ENCODE measurements around the gene HIPK2. TPM values are rescaled to one million over a fixed set of nuclear protein-coding genes. Genes with fewer than 3 reads are reported as not detected.

HIPK2 gene
- total RNA-seq, 4 donors from 2014 or later: 16.6 to 60.2 (median 35.1) TPM

DNA sequence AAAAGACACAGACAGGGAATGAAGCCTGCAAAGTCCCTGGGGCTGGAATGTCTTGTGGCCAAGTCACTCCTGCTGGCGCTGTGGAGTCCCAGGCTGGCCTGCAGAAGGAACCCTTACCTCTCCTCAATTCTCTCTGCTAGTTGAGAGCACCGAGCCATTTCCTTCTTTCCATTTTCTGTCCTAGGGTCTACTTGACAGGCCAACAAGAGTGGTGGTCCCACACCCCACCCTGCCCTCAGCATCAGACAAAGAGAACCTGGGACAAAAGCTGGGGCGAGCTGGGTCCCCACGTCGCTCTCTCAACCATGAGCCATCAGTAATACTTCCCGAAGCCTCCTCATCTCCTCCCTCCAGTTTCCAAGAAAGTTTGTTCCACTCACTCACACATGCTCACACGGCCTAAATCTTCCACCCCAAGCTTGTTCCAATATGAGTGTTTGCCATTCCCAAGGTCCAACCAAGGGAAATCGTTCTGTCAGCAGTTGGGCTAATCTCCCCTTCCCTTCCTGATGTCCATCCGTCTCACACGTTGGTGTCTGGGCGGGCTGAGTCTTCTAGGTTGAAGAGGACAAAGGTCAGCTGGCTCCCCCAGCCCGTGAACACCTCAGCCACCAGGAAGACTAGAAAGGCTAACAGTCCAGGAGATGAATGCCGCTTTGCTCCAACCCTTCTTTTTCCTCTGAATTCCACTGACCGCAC is 210.0 kb downstream of the HIPK2 start:
- no peaks in the 10 kb centered on the region for H3K27me3 ChIP-seq
- H3K36me3 ChIP-seq: peaks cover 0 to 24% (median 0%) of the 10 kb centered on the region in 3 donors
- no peak overlapping the region for H3K27ac ChIP-seq
- H3K4me1 ChIP-seq: no peaks in the 10 kb centered on the region
- TF ChIP-seq, protein P1, sequence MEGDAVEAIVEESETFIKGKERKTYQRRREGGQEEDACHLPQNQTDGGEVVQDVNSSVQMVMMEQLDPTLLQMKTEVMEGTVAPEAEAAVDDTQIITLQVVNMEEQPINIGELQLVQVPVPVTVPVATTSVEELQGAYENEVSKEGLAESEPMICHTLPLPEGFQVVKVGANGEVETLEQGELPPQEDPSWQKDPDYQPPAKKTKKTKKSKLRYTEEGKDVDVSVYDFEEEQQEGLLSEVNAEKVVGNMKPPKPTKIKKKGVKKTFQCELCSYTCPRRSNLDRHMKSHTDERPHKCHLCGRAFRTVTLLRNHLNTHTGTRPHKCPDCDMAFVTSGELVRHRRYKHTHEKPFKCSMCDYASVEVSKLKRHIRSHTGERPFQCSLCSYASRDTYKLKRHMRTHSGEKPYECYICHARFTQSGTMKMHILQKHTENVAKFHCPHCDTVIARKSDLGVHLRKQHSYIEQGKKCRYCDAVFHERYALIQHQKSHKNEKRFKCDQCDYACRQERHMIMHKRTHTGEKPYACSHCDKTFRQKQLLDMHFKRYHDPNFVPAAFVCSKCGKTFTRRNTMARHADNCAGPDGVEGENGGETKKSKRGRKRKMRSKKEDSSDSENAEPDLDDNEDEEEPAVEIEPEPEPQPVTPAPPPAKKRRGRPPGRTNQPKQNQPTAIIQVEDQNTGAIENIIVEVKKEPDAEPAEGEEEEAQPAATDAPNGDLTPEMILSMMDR (IDR thresholded peaks at IDR 0.05): no peak
- TF ChIP-seq POLR2A (IDR thresholded peaks at IDR 0.05): no peak
- peak in 1 of 3 donors; percentile 29 for DNase-seq
- H3K4me3 ChIP-seq: no peak overlapping the region
- no peaks in the 10 kb centered on the region for H3K9me3 ChIP-seq

DNA sequence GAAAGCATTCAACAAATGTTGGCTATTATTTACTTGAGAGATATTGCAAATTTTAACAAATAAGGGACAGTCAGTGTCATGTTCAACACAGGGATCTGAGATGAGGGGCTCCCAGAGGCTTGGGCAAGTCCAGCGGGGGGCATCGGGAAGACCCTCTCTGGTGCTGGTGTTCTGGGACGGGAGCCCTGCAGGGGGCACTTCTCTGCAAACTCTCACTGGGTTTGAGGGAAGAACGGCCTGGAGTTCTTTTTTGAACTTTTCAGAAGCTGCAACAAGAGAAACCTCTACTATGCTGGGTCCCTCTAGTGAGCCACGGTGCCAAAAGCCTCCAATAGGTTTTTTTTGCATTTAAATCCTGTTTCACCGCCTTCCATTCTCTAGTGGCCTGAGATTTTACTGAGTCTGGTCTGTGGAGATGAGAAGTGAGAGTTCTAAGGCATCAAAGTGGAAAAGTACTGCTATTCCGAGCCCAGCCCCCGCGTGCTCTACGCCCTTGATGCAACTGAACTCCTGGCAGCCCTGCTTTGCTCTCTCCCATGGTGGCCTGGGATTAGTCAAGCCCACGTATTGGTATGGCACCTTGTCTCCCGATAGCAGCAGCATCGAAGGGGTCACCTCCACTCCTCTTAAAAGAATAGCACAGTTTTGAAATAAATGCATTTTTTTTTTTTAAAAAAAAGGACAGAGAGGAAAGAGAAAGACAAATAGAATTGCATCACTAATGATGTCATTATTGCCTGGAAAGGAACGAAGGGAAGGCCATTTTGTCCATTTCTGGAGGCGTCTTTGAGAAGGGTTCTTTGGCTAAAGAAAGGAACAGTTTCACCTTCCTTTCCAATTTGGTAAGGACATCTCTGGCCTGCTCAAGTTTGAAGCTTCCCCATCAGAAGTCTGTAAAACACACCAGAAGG is 210.8 kb downstream of the HIPK2 start:
- H3K4me3 ChIP-seq: no peak overlapping the region
- no peaks in the 10 kb centered on the region for H3K4me1 ChIP-seq
- no peak overlapping the region for H3K27ac ChIP-seq
- H3K36me3 ChIP-seq: peaks cover 0 to 21% (median 0%) of the 10 kb centered on the region in 3 donors
- peak in 1 of 3 donors; percentile 28 for DNase-seq
- H3K9me3 ChIP-seq: no peaks in the 10 kb centered on the region
- no peak for TF ChIP-seq POLR2A (IDR thresholded peaks at IDR 0.05)
- TF ChIP-seq, protein P1 (IDR thresholded peaks at IDR 0.05): no peak
- H3K27me3 ChIP-seq: no peaks in the 10 kb centered on the region

DNA sequence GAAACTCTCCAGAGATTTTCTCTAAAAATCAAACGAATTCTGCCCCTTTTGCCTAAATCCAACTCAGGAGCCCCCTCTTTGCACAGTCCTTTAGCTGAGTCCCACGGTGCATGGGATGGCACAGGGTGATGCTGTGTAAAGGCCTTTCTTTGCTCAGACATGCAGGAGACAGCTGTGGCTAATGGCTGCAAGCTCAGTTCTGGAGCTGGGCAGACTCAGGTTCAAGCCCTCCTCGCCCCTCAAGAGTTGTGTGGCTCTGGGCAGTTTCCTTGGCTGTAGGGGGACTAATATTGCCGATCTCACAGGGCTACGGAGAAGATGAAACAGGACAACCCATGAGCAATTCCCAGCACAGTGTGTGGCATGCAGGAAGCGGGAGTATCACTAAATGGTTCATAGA is 211.7 kb downstream of the HIPK2 start:
- Histone ChIP-seq H3K27me3 (no peaks in the 10 kb centered on the region), H3K4me3 (no peak overlapping the region), H3K27ac (no peak overlapping the region), H3K9me3 (no peaks in the 10 kb centered on the region), H3K4me1 (no peaks in the 10 kb centered on the region), H3K36me3 (peaks cover 0 to 15% (median 0%) of the 10 kb centered on the region in 3 donors)
- DNase-seq: peak in 1 of 3 donors; percentile 29
- no peak for TF ChIP-seq POLR2A (IDR thresholded peaks at IDR 0.05)
- TF ChIP-seq, protein P1 (IDR thresholded peaks at IDR 0.05): no peak

DNA sequence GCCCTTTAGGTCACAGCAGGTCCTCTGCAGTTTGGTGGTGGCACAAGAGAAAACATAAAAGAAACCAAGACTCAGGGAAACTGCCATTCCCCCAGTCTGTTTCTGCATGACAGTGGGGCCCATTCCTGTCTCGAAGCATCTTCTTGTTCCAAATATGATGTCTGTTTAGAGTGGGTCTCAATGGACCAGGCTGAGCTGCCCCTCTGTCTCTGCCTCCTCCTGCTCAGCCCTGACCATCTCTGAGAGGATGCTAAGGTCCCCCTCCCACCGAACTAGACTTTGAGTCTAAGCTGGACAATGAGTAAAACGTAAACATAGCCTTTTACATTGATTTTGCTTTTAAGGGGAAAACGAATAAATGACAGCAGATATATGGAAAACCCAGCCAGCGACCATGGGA is 213.9 kb downstream of the HIPK2 start:
- DNase-seq: peak in 1 of 3 donors; percentile 21
- no peaks in the 10 kb centered on the region for H3K4me1 ChIP-seq
- no peak overlapping the region for H3K4me3 ChIP-seq
- no peaks in the 10 kb centered on the region for H3K27me3 ChIP-seq
- no peaks in the 10 kb centered on the region for H3K9me3 ChIP-seq
- TF ChIP-seq, protein P1 (IDR thresholded peaks at IDR 0.05): no peak
- TF ChIP-seq POLR2A (IDR thresholded peaks at IDR 0.05): no peak
- H3K27ac ChIP-seq: no peak overlapping the region
- peaks cover 0 to 4% (median 0%) of the 10 kb centered on the region in 3 donors for H3K36me3 ChIP-seq

DNA sequence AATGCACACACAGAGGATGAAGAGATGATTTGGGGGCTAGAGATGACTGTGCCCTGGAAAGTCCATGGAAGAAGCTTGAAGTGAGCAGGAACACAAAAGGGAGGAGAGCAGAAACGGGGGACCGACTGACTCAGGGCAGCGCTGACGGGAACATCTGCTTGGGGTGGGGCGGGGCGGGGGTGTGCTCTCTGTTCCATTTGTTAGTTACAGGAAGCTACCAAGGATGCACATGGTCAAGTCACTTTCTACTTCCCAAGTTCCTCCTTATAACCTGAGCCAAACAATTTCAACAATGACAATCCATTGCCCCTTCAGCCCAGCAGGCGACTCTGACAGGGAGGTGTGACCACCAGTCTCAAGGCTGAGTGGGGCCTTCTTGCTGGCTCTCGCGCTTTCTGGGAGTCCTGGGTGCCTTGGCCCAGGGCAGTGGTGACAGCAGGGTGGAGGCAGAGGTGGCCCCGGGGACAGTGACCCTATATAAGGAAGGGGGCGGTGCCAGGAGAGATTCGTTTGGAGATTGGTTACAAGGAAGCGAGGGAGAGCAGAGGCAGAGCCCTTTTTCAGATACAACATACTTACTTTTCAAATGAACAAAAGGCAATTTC is 214.7 kb downstream of the HIPK2 start:
- Histone ChIP-seq H3K36me3 (peaks cover 0 to 4% (median 0%) of the 10 kb centered on the region in 3 donors), H3K27me3 (no peaks in the 10 kb centered on the region), H3K4me1 (no peaks in the 10 kb centered on the region), H3K27ac (no peak overlapping the region), H3K9me3 (no peaks in the 10 kb centered on the region), H3K4me3 (no peak overlapping the region)
- no peak for TF ChIP-seq POLR2A (IDR thresholded peaks at IDR 0.05)
- TF ChIP-seq, protein P1 (IDR thresholded peaks at IDR 0.05): no peak
- DNase-seq: peak in 1 of 3 donors; percentile 33
